T-helper 1 cell treated with Interleukin-12 subunit alpha and Interleukin-12 subunit beta and Interleukin-4 antibody, amounts not matched to agents 30 ng/mL and 1 ng/mL, for 36 hours (primary cell): ENCODE measurements around the gene XKR7. TPM values are rescaled to one million over a fixed set of nuclear protein-coding genes. Genes with fewer than 3 reads are reported as not detected.

Source experiments
- intact Hi-C: fragments of 100-400 bp; cut with micrococcal nuclease; formaldehyde crosslinking; loops from one replicate; pipeline ENCODE4 v1.15.1; 2024
- total RNA-seq: library from RNA; stranded (reverse); gene quantifications from 2 replicates; pipeline ENCODE4 v1.2.3, GENCODE V29; 2022

Gene XKR7
- total RNA-seq, 1 donor from 2014 or later = not detected

- intact Hi-C loops = no loop called here
These were observed 42.1 kb downstream of the XKR7 start, which contains the start of gene CCM2L for GRCh38 chr20:32010101-32010500. TSS of gene CCM2L (plus strand) at chr20:32010438. CDS start at chr20:32010455, 17 bp downstream.

GRCh38 chr20:32010666-32011065, 42.7 kb downstream of the XKR7 start:
- intact Hi-C loops = no loop called here

GRCh38 chr20:32012159-32012688, 44.3 kb downstream of the XKR7 start:
- intact Hi-C loops = no loop called here

- intact Hi-C loops = no loop called here
These were observed 45.4 kb downstream of the XKR7 start for GRCh38 chr20:32013326-32013725.

- intact Hi-C loops = loop anchor here (1.0 to 5.0 kb wide), 2 partner anchors 65 to 165 kb away; partner anchors contain the start of gene PDRG1
These were observed 49.8 kb downstream of the XKR7 start for GRCh38 chr20:32017711-32018251.

GRCh38 chr20:32018269-32019155, 50.6 kb downstream of the XKR7 start:
- intact Hi-C loops = loop anchor here (1.0 to 5.0 kb wide), 2 partner anchors 66 to 166 kb away; partner anchors contain the start of gene PDRG1

GRCh38 chr20:32019156-32019510, 51.2 kb downstream of the XKR7 start:
- intact Hi-C loops = loop anchor here (5.0 kb wide), 1 partner anchor 167 kb away; no protein-coding TSS in a partner anchor

- intact Hi-C loops = loop anchor here (5.0 kb wide), 1 partner anchor 168 kb away; no protein-coding TSS in a partner anchor
These were observed 51.9 kb downstream of the XKR7 start for GRCh38 chr20:32019563-32020463.

GRCh38 chr20:32021091-32021490, 53.1 kb downstream of the XKR7 start:
- intact Hi-C loops = no loop called here

GRCh38 chr20:32024683-32025295, 56.8 kb downstream of the XKR7 start:
- intact Hi-C loops = no loop called here

- intact Hi-C loops = no loop called here
These were observed 59.7 kb downstream of the XKR7 start for GRCh38 chr20:32027643-32028042.

- intact Hi-C loops = no loop called here
These were observed 60.9 kb downstream of the XKR7 start for GRCh38 chr20:32028647-32029372.

- intact Hi-C loops = no loop called here
These were observed 61.6 kb downstream of the XKR7 start for GRCh38 chr20:32029561-32029960.

- intact Hi-C loops = loop anchor here (1.0 to 10.0 kb wide), 5 partner anchors 61 to 622 kb away; no protein-coding TSS in a partner anchor
These were observed 63.3 kb downstream of the XKR7 start for GRCh38 chr20:32031007-32031958.

GRCh38 chr20:32033316-32033715, 65.4 kb downstream of the XKR7 start:
- intact Hi-C loops = loop anchor here (10.0 kb wide), 1 partner anchor 451 kb away; no protein-coding TSS in a partner anchor

- intact Hi-C loops = loop anchor here (10.0 kb wide), 1 partner anchor 451 kb away; no protein-coding TSS in a partner anchor
These were observed 65.8 kb downstream of the XKR7 start for GRCh38 chr20:32033721-32034120.

GRCh38 chr20:32034581-32035425, 66.9 kb downstream of the XKR7 start:
- intact Hi-C loops = loop anchor here (10.0 kb wide), 1 partner anchor 450 kb away; no protein-coding TSS in a partner anchor

GRCh38 chr20:32035426-32035779, 67.5 kb downstream of the XKR7 start:
- intact Hi-C loops = loop anchor here (10.0 kb wide), 1 partner anchor 449 kb away; no protein-coding TSS in a partner anchor
